OCI-LY3 (cell line): ENCODE measurements around the gene LMTK3.

Experiments
- CTCF ChIP-seq: fragments of 200-600, 300-600 bp; sonication (generic); IDR thresholded peaks from 2 replicates; pipeline ENCODE4 v1.5.1; 2014; ENCODE audit warnings: antibody characterized with exemption, low read length, low read depth
- EZH2phosphoT487 ChIP-seq: fragments of 200-600 bp; shearing (Covaris generic); IDR thresholded peaks from 2 replicates; pipeline ENCODE4 v1.6.1; 2018; ENCODE audit warnings: antibody characterized with exemption, mixed run types, low read depth

- no peak for TF ChIP-seq CTCF
- TF ChIP-seq EZH2phosphoT487: no peak
Observed at GRCh38 chr19:48509467-48510194, 2.0 kb downstream of the LMTK3 start.
